Mesenchymal stem cell (in vitro differentiated cells and primary cell): ENCODE measurements around the gene RASA2.

Source experiments
- DNase-seq: peaks from one replicate; pipeline ENCODE4 v3.0.0-alpha.2; 2013
- H2AFZ ChIP-seq: one replicate; pipeline ENCODE4 v1.6.1; 2013; ENCODE audit warnings: low read depth, mild to moderate bottlenecking, control low read depth, inconsistent platforms, low read length, moderate library complexity
- H2AK5ac ChIP-seq: 2 replicates; pipeline ENCODE4 v1.6.1; 2013; ENCODE audit warnings: low read length, moderate library complexity, mild to moderate bottlenecking, inconsistent platforms; ENCODE audit not compliant: severe bottlenecking
- H2BK120ac ChIP-seq: one replicate; pipeline ENCODE4 v1.6.1; 2013; ENCODE audit warnings: low read depth, mild to moderate bottlenecking, inconsistent platforms, low read length, moderate library complexity
- H2BK12ac ChIP-seq, 2 experiments: one replicate each; pipeline ENCODE4 v1.6.1; 2013; ENCODE audit warnings: inconsistent platforms in 2 of 2, low read length in 2 of 2, mild to moderate bottlenecking in 2 of 2, moderate library complexity in 2 of 2, control low read depth in 1 of 2
- H2BK15ac ChIP-seq: one replicate; pipeline ENCODE4 v1.6.1; 2013; ENCODE audit warnings: mild to moderate bottlenecking, low read depth, inconsistent platforms; ENCODE audit not compliant: poor library complexity, severe bottlenecking
- H2BK5ac ChIP-seq: 2 replicates; pipeline ENCODE4 v1.6.1; 2013; ENCODE audit warnings: low read depth, mild to moderate bottlenecking, low read length, control low read depth, inconsistent platforms; ENCODE audit not compliant: poor library complexity, severe bottlenecking
- H3K14ac ChIP-seq, 2 experiments: one replicate each; pipeline ENCODE4 v1.6.1; 2013; ENCODE audit warnings: inconsistent platforms in 2 of 2, low read length in 2 of 2, control low read depth in 1 of 2, mild to moderate bottlenecking in 1 of 2, moderate library complexity in 1 of 2
- H3K18ac ChIP-seq, 2 experiments: one replicate each; pipeline ENCODE4 v1.6.1; 2013; ENCODE audit warnings: inconsistent platforms in 2 of 2, low read length in 2 of 2, control low read depth in 1 of 2, low read depth in 1 of 2, mild to moderate bottlenecking in 1 of 2
- H3K23ac ChIP-seq, 2 experiments: one replicate each; pipeline ENCODE4 v1.6.1; 2013; ENCODE audit warnings: inconsistent platforms in 2 of 2, low read length in 2 of 2, mild to moderate bottlenecking in 2 of 2, moderate library complexity in 2 of 2, control low read depth in 1 of 2
- H3K27ac ChIP-seq: 2 replicates; pipeline ENCODE4 v1.5.1; 2013; ENCODE audit warnings: mild to moderate bottlenecking, moderate library complexity, low read length, control low read depth, inconsistent platforms; ENCODE audit not compliant: poor library complexity, severe bottlenecking
- H3K27me3 ChIP-seq, 2 experiments: 2 replicates each; pipeline versions ENCODE4 v1.6.1 to v1.7.0; 2013; ENCODE audit warnings: low read length in 2 of 2, mild to moderate bottlenecking in 2 of 2, moderate library complexity in 2 of 2, control low read depth in 1 of 2, inconsistent platforms in 1 of 2; ENCODE audit not compliant: control insufficient read depth in 1 of 2, insufficient read depth in 1 of 2
- H3K36me3 ChIP-seq, 2 experiments: 2 replicates each; pipeline versions ENCODE4 v1.6.1 to v1.7.0; 2013; ENCODE audit warnings: low read length in 2 of 2, control low read depth in 1 of 2, inconsistent platforms in 1 of 2, low read depth in 1 of 2, mild to moderate bottlenecking in 1 of 2; ENCODE audit not compliant: insufficient read depth in 2 of 2, control insufficient read depth in 1 of 2
- H3K4ac ChIP-seq, 2 experiments: one replicate each; pipeline ENCODE4 v1.6.1; 2013; ENCODE audit warnings: inconsistent platforms in 2 of 2, low read length in 2 of 2, mild to moderate bottlenecking in 2 of 2, moderate library complexity in 2 of 2, control low read depth in 1 of 2, low read depth in 1 of 2
- H3K4me1 ChIP-seq: 2 replicates; pipeline ENCODE4 v1.6.1; 2013; ENCODE audit warnings: low read depth, low read length, control low read depth; ENCODE audit not compliant: control insufficient read depth, insufficient read depth
- H3K4me2 ChIP-seq: 2 replicates; pipeline ENCODE4 v1.6.1; 2013; ENCODE audit warnings: low read length, mild to moderate bottlenecking, inconsistent platforms; ENCODE audit not compliant: poor library complexity, severe bottlenecking
- H3K4me3 ChIP-seq, 2 experiments: 2 replicates each; pipeline versions ENCODE4 v1.5.1 to v1.7.0; 2013; ENCODE audit warnings: low read length in 2 of 2, mild to moderate bottlenecking in 2 of 2, control low read depth in 1 of 2, low read depth in 1 of 2; ENCODE audit not compliant: insufficient read depth in 1 of 2
- H3K79me1 ChIP-seq: replicated peaks from 2 replicates; pipeline ENCODE4 v1.6.1; 2013; ENCODE audit warnings: mild to moderate bottlenecking, control low read depth, low read length, inconsistent platforms; ENCODE audit not compliant: poor library complexity, severe bottlenecking
- H3K9ac ChIP-seq: 2 replicates; pipeline ENCODE4 v1.7.0; 2013; ENCODE audit warnings: mild to moderate bottlenecking, low read length, moderate library complexity
- H3K9me3 ChIP-seq: 2 replicates; pipeline ENCODE4 v1.7.0; 2013; ENCODE audit warnings: mild to moderate bottlenecking, low read length; ENCODE audit not compliant: control insufficient read depth
- H4K8ac ChIP-seq: one replicate; pipeline ENCODE4 v1.6.1; 2013; ENCODE audit warnings: inconsistent platforms, mild to moderate bottlenecking, low read length, moderate library complexity
- H4K91ac ChIP-seq: one replicate; pipeline ENCODE4 v1.6.1; 2013; ENCODE audit warnings: mild to moderate bottlenecking, low read length, inconsistent platforms
- WGBS: methylation state at CpG from one replicate; pipeline ENCODE4 v1.1.7; 2013; ENCODE audit warnings: mixed read lengths; 5-methylcytosine and 5-hydroxymethylcytosine counted together

Gene RASA2

DNA sequence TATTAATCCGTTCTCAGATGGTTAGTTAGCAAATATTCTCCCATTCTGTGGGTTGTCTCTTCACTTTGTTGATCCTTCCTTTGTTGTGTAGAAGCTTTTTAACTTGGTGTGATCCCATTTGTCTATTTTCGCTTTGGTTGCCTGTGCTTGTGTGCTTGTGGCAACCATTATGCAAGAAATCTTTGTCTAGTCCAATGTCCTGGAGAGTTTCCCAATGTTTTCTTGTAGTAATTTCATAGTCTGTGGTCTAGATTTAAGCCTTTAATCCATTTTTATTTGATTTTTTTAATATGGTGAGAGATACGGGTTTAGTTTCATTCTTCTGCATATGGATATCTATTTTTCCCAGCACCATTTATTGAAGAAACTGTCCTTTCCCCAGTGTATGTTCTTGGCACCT is 59.8 kb downstream of the RASA2 start:
- H3K79me1 ChIP-seq: peaks cover 16% of the 10 kb centered on the region
- no peak overlapping the region for H2AK5ac ChIP-seq
- H4K8ac ChIP-seq: no peak overlapping the region
- H3K23ac ChIP-seq: no peak overlapping the region
- no peak overlapping the region for H3K9ac ChIP-seq
- H3K4me1 ChIP-seq: no peaks in the 10 kb centered on the region
- H2BK5ac ChIP-seq: no peak overlapping the region
- no peak overlapping the region for H3K4ac ChIP-seq
- no peaks in the 10 kb centered on the region for H3K27me3 ChIP-seq
- 100% methylated on average over 2 of the region's 3 CpGs for WGBS
- no peak for DNase-seq
- no peak overlapping the region for H3K4me2 ChIP-seq
- H3K14ac ChIP-seq: no peak overlapping the region
- H3K27ac ChIP-seq: no peak overlapping the region
- H3K4me3 ChIP-seq: peak overlapping the region in 1 of 2 experiments; percentile 9
- no peak overlapping the region for H2BK12ac ChIP-seq
- no peak overlapping the region for H2BK15ac ChIP-seq
- H2AFZ ChIP-seq: no peak overlapping the region
- H4K91ac ChIP-seq: no peak overlapping the region
- peaks cover 52% of the 10 kb centered on the region for H3K9me3 ChIP-seq
- H3K18ac ChIP-seq: no peak overlapping the region
- H2BK120ac ChIP-seq: no peak overlapping the region
- peaks cover 5 to 88% of the 10 kb centered on the region in 2 experiments for H3K36me3 ChIP-seq

DNA sequence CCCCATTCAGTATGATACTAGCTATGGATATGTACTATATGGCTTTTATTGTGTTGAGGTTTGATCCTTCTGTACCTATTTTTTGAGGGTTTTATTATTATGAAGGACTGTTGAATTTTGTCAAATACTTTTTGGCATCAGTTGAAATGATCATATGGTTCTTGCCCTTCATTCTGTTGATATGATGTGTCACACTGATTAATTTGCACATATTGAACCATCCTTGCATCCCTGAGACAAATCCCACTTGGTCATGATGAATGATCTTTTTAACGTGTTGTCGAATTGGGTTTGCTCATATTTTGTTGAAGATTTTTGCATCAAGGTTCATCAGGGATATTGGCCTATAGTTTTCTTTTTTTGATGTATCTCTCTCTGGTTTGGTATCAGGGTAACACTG is 61.0 kb downstream of the RASA2 start:
- Histone ChIP-seq H3K23ac (no peak overlapping the region), H2BK5ac (no peak overlapping the region), H3K9ac (no peak overlapping the region), H3K4me1 (no peaks in the 10 kb centered on the region), H3K14ac (no peak overlapping the region), H3K18ac (no peak overlapping the region), H3K4ac (no peak overlapping the region), H3K79me1 (peaks cover 15% of the 10 kb centered on the region), H2AK5ac (no peak overlapping the region), H3K4me2 (no peak overlapping the region), H2BK15ac (no peak overlapping the region), H2AFZ (no peak overlapping the region), H4K91ac (no peak overlapping the region), H4K8ac (no peak overlapping the region), H3K27ac (no peak overlapping the region), H2BK12ac (no peak overlapping the region), H3K4me3 (no peak overlapping the region), H3K9me3 (peaks cover 47% of the 10 kb centered on the region), H3K27me3 (no peaks in the 10 kb centered on the region), H3K36me3 (peaks cover 5 to 75% of the 10 kb centered on the region in 2 experiments), H2BK120ac (no peak overlapping the region)
- no peak for DNase-seq
- WGBS: 100% methylated on average over 2 of the region's 2 CpGs

DNA sequence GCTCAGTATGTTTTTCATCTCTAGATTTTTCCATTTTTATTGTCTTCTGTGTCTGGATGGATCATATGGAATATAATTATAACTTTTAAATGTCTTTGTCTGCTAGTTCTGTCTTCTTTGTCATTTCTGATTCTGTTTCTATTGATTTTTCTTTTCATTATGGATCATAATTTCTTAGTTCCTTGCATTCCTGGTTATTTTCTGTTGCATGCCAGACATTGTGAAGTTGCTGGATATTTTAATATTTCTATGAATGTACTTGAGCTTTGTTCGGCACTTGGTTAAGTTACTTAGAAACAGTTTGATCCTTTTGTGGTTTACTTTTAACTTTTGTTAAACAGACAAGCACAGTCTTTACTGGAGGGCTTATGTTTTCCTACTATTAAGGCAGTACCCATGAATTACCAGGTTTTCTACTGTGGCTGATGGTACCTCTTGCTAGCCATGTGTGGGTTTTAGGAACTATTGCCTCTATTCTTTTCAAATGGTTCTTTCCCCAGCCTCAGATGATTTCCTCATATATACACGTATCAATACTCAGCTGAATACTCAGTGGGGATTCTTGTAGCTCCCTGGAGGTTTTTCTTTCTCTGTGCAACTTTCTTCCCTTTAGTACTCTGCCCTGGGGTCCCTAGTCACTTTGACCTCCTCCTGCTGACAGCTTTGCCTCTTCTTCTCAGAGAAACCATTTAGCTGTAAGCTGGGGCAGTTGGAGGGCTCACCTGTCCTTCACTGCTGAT is 64.3 kb downstream of the RASA2 start:
- Histone ChIP-seq H2BK120ac (no peak overlapping the region), H2BK5ac (no peak overlapping the region), H3K9me3 (peaks cover 21% of the 10 kb centered on the region), H3K18ac (no peak overlapping the region), H2AFZ (no peak overlapping the region), H3K4ac (no peak overlapping the region), H2AK5ac (no peak overlapping the region), H3K79me1 (peaks cover 14% of the 10 kb centered on the region), H2BK12ac (no peak overlapping the region), H3K4me1 (peaks cover 1% of the 10 kb centered on the region), H3K27me3 (no peaks in the 10 kb centered on the region), H3K4me2 (no peak overlapping the region), H3K14ac (no peak overlapping the region), H2BK15ac (no peak overlapping the region), H4K91ac (no peak overlapping the region), H3K9ac (no peak overlapping the region), H4K8ac (no peak overlapping the region), H3K23ac (no peak overlapping the region), H3K27ac (no peak overlapping the region), H3K36me3 (peaks cover 2 to 63% of the 10 kb centered on the region in 2 experiments), H3K4me3 (no peak overlapping the region)
- DNase-seq: no peak
- WGBS: 96% methylated on average over 2 of the region's 2 CpGs

DNA sequence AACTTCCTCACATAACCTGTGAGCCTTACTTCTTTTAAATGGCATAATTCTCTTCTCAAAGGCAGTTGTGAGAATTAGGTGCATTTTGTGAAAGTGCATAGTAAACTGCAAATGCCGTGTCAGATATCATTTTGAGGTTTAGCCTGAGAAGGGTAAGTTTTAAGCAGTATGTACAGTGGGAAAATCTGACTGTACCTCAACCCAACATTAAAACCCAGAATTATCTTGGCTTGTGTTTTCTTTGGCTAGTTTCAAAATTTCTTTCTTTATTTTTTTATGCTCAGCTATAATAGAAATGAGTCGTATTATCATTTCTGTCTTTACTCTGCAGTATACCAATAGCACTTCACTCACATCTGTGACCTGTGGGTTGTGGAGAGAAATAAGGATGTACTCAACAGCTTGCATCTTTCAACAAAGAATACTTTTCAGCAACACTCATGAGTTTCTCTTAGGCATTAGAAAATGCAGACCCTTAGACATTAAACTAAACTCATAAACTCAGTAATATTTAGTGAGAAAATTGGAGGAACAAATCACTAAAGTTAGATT is 65.7 kb downstream of the RASA2 start:
- no peak overlapping the region for H3K23ac ChIP-seq
- peaks cover 1% of the 10 kb centered on the region for H3K4me1 ChIP-seq
- H3K4me2 ChIP-seq: no peak overlapping the region
- no peak overlapping the region for H2AFZ ChIP-seq
- H3K14ac ChIP-seq: no peak overlapping the region
- peaks cover 13% of the 10 kb centered on the region for H3K79me1 ChIP-seq
- no peak overlapping the region for H4K8ac ChIP-seq
- no peak overlapping the region for H2BK120ac ChIP-seq
- peak overlapping the region; percentile 20 for H3K9ac ChIP-seq
- no peak overlapping the region for H4K91ac ChIP-seq
- H3K4ac ChIP-seq: no peak overlapping the region
- H3K4me3 ChIP-seq: no peak overlapping the region
- WGBS: 100% methylated on average over 1 of the region's 2 CpGs
- H2BK5ac ChIP-seq: no peak overlapping the region
- H3K27ac ChIP-seq: no peak overlapping the region
- H3K9me3 ChIP-seq: peaks cover 10% of the 10 kb centered on the region
- no peak overlapping the region for H2BK15ac ChIP-seq
- no peak overlapping the region for H3K18ac ChIP-seq
- H2AK5ac ChIP-seq: no peak overlapping the region
- no peak overlapping the region for H2BK12ac ChIP-seq
- DNase-seq: no peak
- H3K36me3 ChIP-seq: peaks cover 2 to 67% of the 10 kb centered on the region in 2 experiments
- H3K27me3 ChIP-seq: no peaks in the 10 kb centered on the region
